HepG2 (cell line): ENCODE measurements around the gene SLC22A5. TPM values are rescaled to one million over a fixed set of nuclear protein-coding genes. Genes with fewer than 3 reads are reported as not detected.

Source experiments
- ATAD3A ChIP-seq: sonication (generic); formaldehyde crosslinking; IDR thresholded peaks from 2 replicates; pipeline ENCODE4 v1.4.0; 2020; ENCODE audit warnings: missing genetic modification reagents
- BCL6 ChIP-seq: IDR thresholded peaks from 2 replicates; pipeline ENCODE4 v1.6.1; 2016; ENCODE audit warnings: missing genetic modification reagents, missing compliant biosample characterization
- HES4 ChIP-seq: sonication (generic); formaldehyde crosslinking; IDR thresholded peaks from 2 replicates; pipeline ENCODE4 v1.9.0; 2021; ENCODE audit warnings: mild to moderate bottlenecking, missing genetic modification reagents, borderline replicate concordance
- HMG20B ChIP-seq: conservative IDR thresholded peaks from 2 replicates; pipeline ENCODE4 v1.6.1; 2016; ENCODE audit warnings: missing genetic modification reagents, missing compliant biosample characterization
- HNF4A ChIP-seq: sonication (generic); formaldehyde crosslinking; IDR thresholded peaks from 2 replicates; pipeline ENCODE4 v1.4.0; 2020; ENCODE audit warnings: missing genetic modification reagents
- PPARG ChIP-seq: conservative IDR thresholded peaks from 2 replicates; pipeline ENCODE4 v1.6.1; 2016; ENCODE audit warnings: missing biosample characterization, missing genetic modification reagents
- RAD51 ChIP-seq: fragments of 450-650 bp; IDR thresholded peaks from 2 replicates; pipeline ENCODE4 v1.6.1; 2016; ENCODE audit warnings: borderline replicate concordance
- RBM39 ChIP-seq: fragments of 200-400 bp; formaldehyde crosslinking; IDR thresholded peaks from one replicate; pipeline ENCODE4 v1.6.1; 2018; ENCODE audit warnings: antibody characterized with exemption, mild to moderate bottlenecking, low read depth, low read length; ENCODE audit not compliant: poor library complexity, severe bottlenecking
- SOX6 ChIP-seq, 2 experiments: fragments of 450-650 bp in 1 of 2; sonication (generic) in 1 of 2; formaldehyde crosslinking in 1 of 2; IDR thresholded peaks; 2 replicates each; pipeline versions ENCODE4 v1.4.0 to v1.6.1; 2017 to 2020; ENCODE audit warnings: antibody characterized with exemption in 1 of 2, mild to moderate bottlenecking in 1 of 2, missing genetic modification reagents in 1 of 2
- STAT5B ChIP-seq: sonication (generic); formaldehyde crosslinking; IDR thresholded peaks from 2 replicates; pipeline ENCODE4 v1.4.0; 2020; ENCODE audit warnings: missing genetic modification reagents
- TP53 ChIP-seq: sonication (generic); formaldehyde crosslinking; conservative IDR thresholded peaks from 2 replicates; pipeline ENCODE4 v1.4.0; 2020; ENCODE audit warnings: missing genetic modification reagents
- YEATS2 ChIP-seq: sonication (generic); formaldehyde crosslinking; IDR thresholded peaks from 2 replicates; pipeline ENCODE4 v1.4.0; 2020; ENCODE audit warnings: missing genetic modification reagents, borderline replicate concordance
- ZFAT ChIP-seq: sonication (generic); formaldehyde crosslinking; conservative IDR thresholded peaks from 2 replicates; pipeline ENCODE4 v1.8.1; 2023; ENCODE audit warnings: missing genetic modification reagents, inconsistent platforms
- ZNF430 ChIP-seq: sonication (generic); formaldehyde crosslinking; IDR thresholded peaks from 2 replicates; pipeline ENCODE4 v1.9.0; 2021; ENCODE audit warnings: mild to moderate bottlenecking, missing genetic modification reagents
- ZNF451 ChIP-seq: sonication (generic); formaldehyde crosslinking; IDR thresholded peaks from 2 replicates; pipeline ENCODE4 v1.5.0; 2020; ENCODE audit warnings: mild to moderate bottlenecking, missing genetic modification reagents
- ZNF460 ChIP-seq: sonication (generic); formaldehyde crosslinking; IDR thresholded peaks from 2 replicates; pipeline ENCODE4 v1.5.1; 2020; ENCODE audit warnings: missing genetic modification reagents, mild to moderate bottlenecking, borderline replicate concordance
- ZNF484 ChIP-seq: sonication (generic); formaldehyde crosslinking; IDR thresholded peaks from 2 replicates; pipeline ENCODE4 v1.5.1; 2020; ENCODE audit warnings: mild to moderate bottlenecking, low read depth, missing genetic modification reagents, borderline replicate concordance
- ZNF569 ChIP-seq: sonication (generic); formaldehyde crosslinking; IDR thresholded peaks from 2 replicates; pipeline ENCODE4 v1.5.0; 2020; ENCODE audit warnings: mild to moderate bottlenecking, missing genetic modification reagents, moderate library complexity, borderline replicate concordance
- ZNF615 ChIP-seq: sonication (generic); formaldehyde crosslinking; IDR thresholded peaks from 2 replicates; pipeline ENCODE4 v1.5.0; 2020; ENCODE audit warnings: mild to moderate bottlenecking, missing genetic modification reagents, borderline replicate concordance
- ZNF709 ChIP-seq: sonication (generic); formaldehyde crosslinking; IDR thresholded peaks from 2 replicates; pipeline ENCODE4 v1.5.0; 2020; ENCODE audit warnings: mild to moderate bottlenecking, missing genetic modification reagents
- polyA plus RNA-seq, 8 experiments: library from polyadenylated mRNA; depleted of rRNA in 3 of 8; stranded (reverse) in 7 of 8; unstranded in 1 of 8; fragments of >200 nt; fragmentation: Illumina TruSeq in 4 of 8; extraction: Trizol in 4 of 8; gene quantifications; 2 replicates each; pipeline versions ENCODE4 v1.2.1 to v1.2.3, GENCODE V29; 2011 to 2016; ENCODE audit warnings: low read depth in 4 of 8, missing spikeins in 1 of 8, mixed read lengths in 1 of 8; ENCODE audit not compliant: insufficient read depth in 1 of 8
- total RNA-seq, 5 experiments: library from RNA; depleted of rRNA; stranded (reverse); fragments of >200 nt; fragmentation: Illumina TruSeq; extraction: Trizol; gene quantifications; 2 replicates each; pipeline ENCODE4 v1.2.3, GENCODE V29; 2016; ENCODE audit warnings: low read depth in 1 of 5
- TF ChIP-seq, protein P1 (sequence below): sonication (generic); formaldehyde crosslinking; IDR thresholded peaks from 2 replicates; pipeline ENCODE4 v1.4.0; 2020; ENCODE audit warnings: mild to moderate bottlenecking, missing genetic modification reagents
- TF ChIP-seq, protein P2 (sequence below): sonication (generic); formaldehyde crosslinking; IDR thresholded peaks from 2 replicates; pipeline ENCODE4 v1.4.0; 2020; ENCODE audit warnings: mild to moderate bottlenecking, low read depth, missing genetic modification reagents
- TF ChIP-seq, protein P3 (sequence below): IDR thresholded peaks from 2 replicates; pipeline ENCODE4 v1.6.1; 2012; ENCODE audit warnings: low read depth, low read length, improper control_type of control experiment

The SLC22A5 gene
- total and polyA plus RNA-seq, 2 of the 13 experiments (the other 11 are each of a cell fraction or from before 2014, with no cell fraction given): 7.1 to 15.1 TPM

DNA sequence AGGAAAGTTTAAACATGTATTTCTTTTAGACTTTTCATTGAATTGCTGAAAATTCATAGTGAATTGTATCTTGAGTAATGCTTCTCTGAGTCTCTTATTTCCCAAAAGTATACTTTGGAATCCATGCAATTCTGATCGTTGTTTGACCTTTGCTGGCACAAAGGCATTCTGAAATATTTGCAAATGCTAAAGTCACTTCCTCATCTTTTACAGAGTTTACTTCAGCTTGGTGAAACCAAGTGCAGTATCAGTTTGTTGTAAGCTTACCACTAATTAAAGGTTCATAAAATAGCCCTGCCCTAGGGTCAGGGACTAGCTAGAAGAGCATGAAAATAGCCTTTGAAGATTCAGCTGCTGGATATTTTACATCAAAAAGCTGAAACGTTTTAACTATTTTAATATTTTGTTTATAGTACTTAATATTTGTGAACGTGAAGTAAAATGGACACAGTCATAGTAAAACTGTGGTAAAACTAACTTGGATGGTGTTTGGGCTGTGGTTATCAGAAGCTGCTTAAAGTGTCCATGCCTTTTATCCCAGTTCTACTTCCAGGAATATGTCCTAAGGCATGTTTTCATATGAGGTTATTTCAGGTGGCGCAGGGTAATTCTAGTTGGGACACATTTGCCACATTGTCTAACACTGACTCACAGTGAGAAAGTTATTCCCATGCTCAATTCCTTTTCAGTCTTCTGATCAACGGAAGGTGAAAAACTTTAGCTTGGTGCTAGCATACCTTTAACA is 45.3 kb downstream of the SLC22A5 start (continued):
- TF ChIP-seq, protein P1, sequence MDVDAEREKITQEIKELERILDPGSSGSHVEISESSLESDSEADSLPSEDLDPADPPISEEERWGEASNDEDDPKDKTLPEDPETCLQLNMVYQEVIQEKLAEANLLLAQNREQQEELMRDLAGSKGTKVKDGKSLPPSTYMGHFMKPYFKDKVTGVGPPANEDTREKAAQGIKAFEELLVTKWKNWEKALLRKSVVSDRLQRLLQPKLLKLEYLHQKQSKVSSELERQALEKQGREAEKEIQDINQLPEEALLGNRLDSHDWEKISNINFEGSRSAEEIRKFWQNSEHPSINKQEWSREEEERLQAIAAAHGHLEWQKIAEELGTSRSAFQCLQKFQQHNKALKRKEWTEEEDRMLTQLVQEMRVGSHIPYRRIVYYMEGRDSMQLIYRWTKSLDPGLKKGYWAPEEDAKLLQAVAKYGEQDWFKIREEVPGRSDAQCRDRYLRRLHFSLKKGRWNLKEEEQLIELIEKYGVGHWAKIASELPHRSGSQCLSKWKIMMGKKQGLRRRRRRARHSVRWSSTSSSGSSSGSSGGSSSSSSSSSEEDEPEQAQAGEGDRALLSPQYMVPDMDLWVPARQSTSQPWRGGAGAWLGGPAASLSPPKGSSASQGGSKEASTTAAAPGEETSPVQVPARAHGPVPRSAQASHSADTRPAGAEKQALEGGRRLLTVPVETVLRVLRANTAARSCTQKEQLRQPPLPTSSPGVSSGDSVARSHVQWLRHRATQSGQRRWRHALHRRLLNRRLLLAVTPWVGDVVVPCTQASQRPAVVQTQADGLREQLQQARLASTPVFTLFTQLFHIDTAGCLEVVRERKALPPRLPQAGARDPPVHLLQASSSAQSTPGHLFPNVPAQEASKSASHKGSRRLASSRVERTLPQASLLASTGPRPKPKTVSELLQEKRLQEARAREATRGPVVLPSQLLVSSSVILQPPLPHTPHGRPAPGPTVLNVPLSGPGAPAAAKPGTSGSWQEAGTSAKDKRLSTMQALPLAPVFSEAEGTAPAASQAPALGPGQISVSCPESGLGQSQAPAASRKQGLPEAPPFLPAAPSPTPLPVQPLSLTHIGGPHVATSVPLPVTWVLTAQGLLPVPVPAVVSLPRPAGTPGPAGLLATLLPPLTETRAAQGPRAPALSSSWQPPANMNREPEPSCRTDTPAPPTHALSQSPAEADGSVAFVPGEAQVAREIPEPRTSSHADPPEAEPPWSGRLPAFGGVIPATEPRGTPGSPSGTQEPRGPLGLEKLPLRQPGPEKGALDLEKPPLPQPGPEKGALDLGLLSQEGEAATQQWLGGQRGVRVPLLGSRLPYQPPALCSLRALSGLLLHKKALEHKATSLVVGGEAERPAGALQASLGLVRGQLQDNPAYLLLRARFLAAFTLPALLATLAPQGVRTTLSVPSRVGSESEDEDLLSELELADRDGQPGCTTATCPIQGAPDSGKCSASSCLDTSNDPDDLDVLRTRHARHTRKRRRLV (CRISPR knock-in tag): no peak
- TF ChIP-seq RAD51 (no peak), ZFAT (CRISPR knock-in tag) (no peak), YEATS2 (no peak), ZNF430 (no peak), ZNF615 (CRISPR knock-in tag) (no peak), ZNF484 (CRISPR knock-in tag) (no peak), ZNF709 (no peak), PPARG (CRISPR knock-in tag) (peak; percentile 81), HNF4A (CRISPR knock-in tag) (peak; percentile 31), ATAD3A (CRISPR knock-in tag) (no peak), RBM39 (no peak), BCL6 (CRISPR knock-in tag) (peak; percentile 52; the same call in 1 of the 2 replicates), TP53 (CRISPR knock-in tag) (no peak), STAT5B (CRISPR knock-in tag) (no peak), ZNF451 (CRISPR knock-in tag) (no peak), ZNF569 (CRISPR knock-in tag) (no peak), SOX6 (IDR thresholded peaks at IDR 0.05) (no peak), SOX6 (CRISPR knock-in tag; IDR thresholded peaks at IDR 0.05) (peak; percentile 23; the same call in 1 of the 2 replicates), ZNF460 (no peak), HES4 (CRISPR knock-in tag) (no peak), HMG20B (no peak)
- TF ChIP-seq, protein P2, sequence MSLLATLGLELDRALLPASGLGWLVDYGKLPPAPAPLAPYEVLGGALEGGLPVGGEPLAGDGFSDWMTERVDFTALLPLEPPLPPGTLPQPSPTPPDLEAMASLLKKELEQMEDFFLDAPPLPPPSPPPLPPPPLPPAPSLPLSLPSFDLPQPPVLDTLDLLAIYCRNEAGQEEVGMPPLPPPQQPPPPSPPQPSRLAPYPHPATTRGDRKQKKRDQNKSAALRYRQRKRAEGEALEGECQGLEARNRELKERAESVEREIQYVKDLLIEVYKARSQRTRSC (CRISPR knock-in tag): no peak
- TF ChIP-seq, protein P3, sequence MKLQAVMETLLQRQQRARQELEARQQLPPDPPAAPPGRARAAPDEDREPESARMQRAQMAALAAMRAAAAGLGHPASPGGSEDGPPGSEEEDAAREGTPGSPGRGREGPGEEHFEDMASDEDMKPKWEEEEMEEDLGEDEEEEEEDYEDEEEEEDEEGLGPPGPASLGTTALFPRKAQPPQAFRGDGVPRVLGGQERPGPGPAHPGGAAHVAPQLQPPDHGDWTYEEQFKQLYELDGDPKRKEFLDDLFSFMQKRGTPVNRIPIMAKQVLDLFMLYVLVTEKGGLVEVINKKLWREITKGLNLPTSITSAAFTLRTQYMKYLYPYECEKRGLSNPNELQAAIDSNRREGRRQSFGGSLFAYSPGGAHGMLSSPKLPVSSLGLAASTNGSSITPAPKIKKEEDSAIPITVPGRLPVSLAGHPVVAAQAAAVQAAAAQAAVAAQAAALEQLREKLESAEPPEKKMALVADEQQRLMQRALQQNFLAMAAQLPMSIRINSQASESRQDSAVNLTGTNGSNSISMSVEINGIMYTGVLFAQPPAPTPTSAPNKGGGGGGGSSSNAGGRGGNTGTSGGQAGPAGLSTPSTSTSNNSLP: 0 out of 2 replicates have a peak, but pooled peaks have one; percentile 4
